Effector CD8-positive, alpha-beta T cell (primary cell): ENCODE results near the gene STK17B.
"Not testable (repeated sequence)": the region's sequence is repeated elsewhere in the genome, so short reads cannot be mapped to it uniquely, and the experiment has no call there.

ENCODE experiments used
- DNase-seq: peaks from one replicate; lab custom pipeline; 2025; lab: John Stamatoyannopoulos, UW

STK17B gene

GRCh38 chr2:196112418-196113034 is 58.9 kb downstream of the STK17B start:
- no peak for DNase-seq

- DNase-seq, result no peak
Measured at GRCh38 chr2:196108604-196109003, 62.8 kb downstream of the STK17B start.

GRCh38 chr2:196105951-196106350 is 65.4 kb downstream of the STK17B start:
- DNase-seq, result no peak

GRCh38 chr2:196104066-196104465 is 67.3 kb downstream of the STK17B start:
- DNase-seq, result no peak

- DNase-seq, result no peak
Measured at GRCh38 chr2:196103626-196104025, 67.8 kb downstream of the STK17B start.

GRCh38 chr2:196101325-196101991 is 69.9 kb downstream of the STK17B start:
- no peak for DNase-seq

GRCh38 chr2:196099916-196100315 is 71.5 kb downstream of the STK17B start:
- DNase-seq, result no peak

GRCh38 chr2:196097864-196098660 is 73.3 kb downstream of the STK17B start:
- DNase-seq, result no peak

- no peak for DNase-seq
Measured at GRCh38 chr2:196096982-196097745, 74.2 kb downstream of the STK17B start.

- no peak for DNase-seq
Measured at GRCh38 chr2:196096264-196096663, 75.1 kb downstream of the STK17B start.

GRCh38 chr2:196089448-196089847 is 81.9 kb downstream of the STK17B start:
- not testable (repeated sequence) for DNase-seq

- no peak for DNase-seq
Measured at GRCh38 chr2:196088203-196088602, 83.2 kb downstream of the STK17B start.

GRCh38 chr2:196086517-196087368 is 84.6 kb downstream of the STK17B start:
- DNase-seq, result no peak

GRCh38 chr2:196083601-196084000 is 87.8 kb downstream of the STK17B start:
- DNase-seq, result no peak
